Esophagus muscularis mucosa (tissue), 4 donors: ENCODE results near the gene ZFP92. TPM values are rescaled to one million over a fixed set of nuclear protein-coding genes. Genes with fewer than 3 reads are reported as not detected.

ENCODE experiments used
- DNase-seq: peaks from one replicate; pipeline ENCODE4 v3.0.0-alpha.2; 2017; ENCODE audit errors: extremely low spot score
- H3K27ac ChIP-seq, 4 donors: fragments of 200-600 bp; sonication (generic); replicated peaks in 1 of 4; 1 replicate in 3 of 4; 2 replicates in 1 of 4; pipeline ENCODE4 v1.5.1; 2016 to 2019; ENCODE audit warnings: mild to moderate bottlenecking in 1 of 4
- H3K27me3 ChIP-seq, 4 donors: fragments of 200-600 bp; sonication (generic); one replicate each; pipeline versions ENCODE4 v1.5.1 to v1.6.0; 2016 to 2019
- H3K36me3 ChIP-seq, 4 donors: fragments of 200-600 bp; sonication (generic); one replicate each; pipeline ENCODE4 v1.5.1; 2016 to 2019
- H3K4me1 ChIP-seq, 4 donors: fragments of 200-600 bp; sonication (generic); one replicate each; pipeline ENCODE4 v1.5.1; 2016 to 2019
- H3K4me3 ChIP-seq, 4 donors: fragments of 200-600 bp; sonication (generic); 1 replicate in 2 of 4; 2 replicates in 2 of 4; pipeline ENCODE4 v1.5.1; 2016 to 2019; ENCODE audit warnings: mild to moderate bottlenecking in 4 of 4, moderate library complexity in 1 of 4
- H3K9me3 ChIP-seq, 4 donors: fragments of 200-600 bp; sonication (generic); 1 replicate in 3 of 4; 2 replicates in 1 of 4; pipeline ENCODE4 v1.5.1; 2016 to 2019
- CTCF ChIP-seq, 3 experiments: fragments of 200-600 bp in 2 of 3; fragments of 450-650 bp in 1 of 3; sonication (generic) in 2 of 3; IDR thresholded peaks; one replicate each; pipeline ENCODE4 v1.5.1; 2017 to 2019; ENCODE audit warnings: antibody characterized with exemption in 3 of 3, mild to moderate bottlenecking in 2 of 3, moderate library complexity in 1 of 3
- EP300 ChIP-seq: sonication (generic); formaldehyde crosslinking; IDR thresholded peaks from one replicate; pipeline ENCODE4 v1.6.1; 2017; ENCODE audit warnings: antibody characterized with exemption
- POLR2A ChIP-seq: fragments of 450-650 bp; IDR thresholded peaks from one replicate; pipeline ENCODE4 v1.6.1; 2017; ENCODE audit warnings: antibody characterized with exemption, moderate library complexity, mild to moderate bottlenecking, low read depth
- POLR2AphosphoS5 ChIP-seq, 2 donors: sonication (generic); formaldehyde crosslinking; IDR thresholded peaks; one replicate each; pipeline ENCODE4 v1.6.1; 2017; ENCODE audit warnings: antibody characterized with exemption in 2 of 2
- WGBS: methylation state at CpG from one replicate; pipeline ENCODE4 v1.1.5; 2018; 5-methylcytosine and 5-hydroxymethylcytosine counted together
- intact Hi-C: fragments of 100-400 bp; cut with DNase I; formaldehyde crosslinking; loops from one replicate; pipeline ENCODE4 v1.15.1; 2023
- total RNA-seq, 4 donors: library from RNA; depleted of rRNA; stranded (reverse); fragments of >200 nt; gene quantifications; one replicate each; pipeline versions ENCODE4 v1.1.0 to v1.2.1, GENCODE V29; 2016

The ZFP92 gene
- total RNA-seq, 4 donors from 2014 or later: 1.2 to 3.2 (median 2.5) TPM

- no peak for DNase-seq
- Histone ChIP-seq H3K27me3 (no peaks in the 10 kb centered on the region), H3K36me3 (no peaks in the 10 kb centered on the region), H3K4me1 (no peaks in the 10 kb centered on the region), H3K27ac (no peak overlapping the region), H3K9me3 (peaks cover 0 to 9% (median 0%) of the 10 kb centered on the region in 4 donors), H3K4me3 (no peak overlapping the region)
- no peak for TF ChIP-seq POLR2A
- TF ChIP-seq CTCF (IDR thresholded peaks at IDR 0.05): no peak
- no peak for TF ChIP-seq POLR2AphosphoS5 (IDR thresholded peaks at IDR 0.05)
- TF ChIP-seq EP300: no peak
- 89% methylated on average over 9 of the region's 26 CpGs for WGBS
- intact Hi-C loops: no loop called here
These were observed 14.7 kb upstream of the ZFP92 start for GRCh38 chrX:153396320-153397195.

GRCh38 chrX:153397256-153397960 is 13.9 kb upstream of the ZFP92 start:
- intact Hi-C loops: no loop called here
- DNase-seq: no peak
- Histone ChIP-seq H3K4me1 (no peaks in the 10 kb centered on the region), H3K4me3 (no peak overlapping the region), H3K27me3 (no peaks in the 10 kb centered on the region), H3K9me3 (peaks cover 0 to 9% (median 0%) of the 10 kb centered on the region in 4 donors), H3K27ac (no peak overlapping the region), H3K36me3 (no peaks in the 10 kb centered on the region)
- no peak for TF ChIP-seq POLR2A
- TF ChIP-seq CTCF (IDR thresholded peaks at IDR 0.05): no peak
- WGBS: 97% methylated on average over 14 of the region's 27 CpGs

- H3K9me3 ChIP-seq: peaks cover 0 to 9% (median 0%) of the 10 kb centered on the region in 4 donors
- H3K36me3 ChIP-seq: no peaks in the 10 kb centered on the region
- H3K4me1 ChIP-seq: no peaks in the 10 kb centered on the region
- H3K27me3 ChIP-seq: no peaks in the 10 kb centered on the region
- DNase-seq: no peak
- no peak overlapping the region for H3K27ac ChIP-seq
- intact Hi-C loops: no loop called here
- no peak overlapping the region for H3K4me3 ChIP-seq
- WGBS: 91% methylated on average over 7 of the region's 17 CpGs
- TF ChIP-seq EP300 (no peak), POLR2A (no peak), POLR2AphosphoS5 (IDR thresholded peaks at IDR 0.05) (no peak), CTCF (IDR thresholded peaks at IDR 0.05) (no peak)
These were observed 12.9 kb upstream of the ZFP92 start for GRCh38 chrX:153398275-153398960.

- no peak overlapping the region for H3K27ac ChIP-seq
- H3K27me3 ChIP-seq: no peaks in the 10 kb centered on the region
- no peak for TF ChIP-seq EP300
- peak; percentile 35 to 50 (median 42) for TF ChIP-seq CTCF (IDR thresholded peaks at IDR 0.05)
- no peak for TF ChIP-seq POLR2AphosphoS5 (IDR thresholded peaks at IDR 0.05)
- TF ChIP-seq POLR2A: no peak
- no peak overlapping the region for H3K4me3 ChIP-seq
- peaks cover 0 to 9% (median 0%) of the 10 kb centered on the region in 4 donors for H3K9me3 ChIP-seq
- 88% methylated on average over 53 of the region's 60 CpGs for WGBS
- no peak for DNase-seq
- H3K4me1 ChIP-seq: no peaks in the 10 kb centered on the region
- intact Hi-C loops: no loop called here
- H3K36me3 ChIP-seq: no peaks in the 10 kb centered on the region
These were observed 10.8 kb upstream of the ZFP92 start for GRCh38 chrX:153400146-153401132.
